ENCODE measurements around the gene AP3B1. TPM values are rescaled to one million over a fixed set of nuclear protein-coding genes. Genes with fewer than 3 reads are reported as not detected.

AP3B1 gene
- total RNA-seq, 2 experiments from 2014 or later: 32.5 to 39.5 TPM

DNA sequence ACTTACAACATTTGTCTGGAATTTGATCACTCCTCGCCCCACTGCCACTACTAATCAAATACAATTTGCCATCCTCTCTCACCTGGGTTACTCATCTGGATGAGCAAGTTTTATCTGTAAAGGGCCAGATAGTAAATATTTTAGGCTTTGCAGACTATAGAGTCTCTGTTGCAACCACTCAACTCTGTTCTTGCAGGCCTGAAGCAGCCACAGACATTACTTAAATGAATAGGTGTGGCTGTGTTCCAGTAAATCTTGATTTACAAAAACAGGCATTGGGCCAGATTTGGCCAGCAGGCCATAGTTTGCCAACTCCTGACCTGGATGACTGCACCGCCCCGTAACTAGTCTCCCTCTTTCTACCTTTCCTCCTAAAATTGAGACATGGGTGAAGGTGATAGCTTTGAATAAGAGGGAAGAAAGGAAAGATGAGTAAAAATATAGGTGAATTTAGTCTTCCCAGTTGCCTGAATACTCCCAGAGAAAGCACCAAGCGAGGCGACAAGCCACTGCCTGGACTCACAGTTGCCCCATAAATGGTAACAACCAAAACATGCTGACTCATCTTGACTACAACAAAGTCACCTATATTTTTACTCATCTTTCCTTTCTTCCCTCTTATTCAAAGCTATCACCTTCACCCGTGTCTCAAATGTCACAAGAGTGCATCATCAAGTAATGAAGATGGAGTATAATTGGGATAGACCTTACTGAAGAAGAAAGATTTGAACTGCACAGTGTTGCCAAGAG lies 33.4 kb upstream of the AP3B1 start:
- Histone ChIP-seq H4K20me1 (ENCODE audit: insufficient read depth, low read length) (no peaks in the 10 kb centered on the region), H2AFZ (ENCODE audit: low read length) (no peak overlapping the region), H3K36me3 (ENCODE audit: insufficient read depth, low read length) (no peaks in the 10 kb centered on the region), H3K4me2 (ENCODE audit: low read length) (no peak overlapping the region), H3K9me2 (ENCODE audit: insufficient read depth, low read length) (no peaks in the 10 kb centered on the region), H3K9me3 (ENCODE audit: low read length) (no peaks in the 10 kb centered on the region), H3K27ac (ENCODE audit: low read depth, low read length, poor library complexity, severe bottlenecking) (no peak overlapping the region), H3K4me3 (ENCODE audit: low read depth, low read length, poor library complexity, severe bottlenecking) (no peak overlapping the region), H3K4me1 (ENCODE audit: insufficient read depth, low read length, poor library complexity, severe bottlenecking) (no peaks in the 10 kb centered on the region), H3K79me2 (ENCODE audit: insufficient read depth, low read depth, low read length) (no peaks in the 10 kb centered on the region)
- ChIA-PET POLR2A (no interaction called here), CTCF (ENCODE audit: unreplicated experiment) (no interaction called here)
- TF ChIP-seq, protein P1, sequence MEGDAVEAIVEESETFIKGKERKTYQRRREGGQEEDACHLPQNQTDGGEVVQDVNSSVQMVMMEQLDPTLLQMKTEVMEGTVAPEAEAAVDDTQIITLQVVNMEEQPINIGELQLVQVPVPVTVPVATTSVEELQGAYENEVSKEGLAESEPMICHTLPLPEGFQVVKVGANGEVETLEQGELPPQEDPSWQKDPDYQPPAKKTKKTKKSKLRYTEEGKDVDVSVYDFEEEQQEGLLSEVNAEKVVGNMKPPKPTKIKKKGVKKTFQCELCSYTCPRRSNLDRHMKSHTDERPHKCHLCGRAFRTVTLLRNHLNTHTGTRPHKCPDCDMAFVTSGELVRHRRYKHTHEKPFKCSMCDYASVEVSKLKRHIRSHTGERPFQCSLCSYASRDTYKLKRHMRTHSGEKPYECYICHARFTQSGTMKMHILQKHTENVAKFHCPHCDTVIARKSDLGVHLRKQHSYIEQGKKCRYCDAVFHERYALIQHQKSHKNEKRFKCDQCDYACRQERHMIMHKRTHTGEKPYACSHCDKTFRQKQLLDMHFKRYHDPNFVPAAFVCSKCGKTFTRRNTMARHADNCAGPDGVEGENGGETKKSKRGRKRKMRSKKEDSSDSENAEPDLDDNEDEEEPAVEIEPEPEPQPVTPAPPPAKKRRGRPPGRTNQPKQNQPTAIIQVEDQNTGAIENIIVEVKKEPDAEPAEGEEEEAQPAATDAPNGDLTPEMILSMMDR (conservative IDR thresholded peaks at IDR 0.05; ENCODE audit: low read length): no peak
- no peak for TF ChIP-seq EZH2phosphoT487 (IDR thresholded peaks at IDR 0.05; ENCODE audit: borderline replicate concordance, low read depth, low read length)
- intact Hi-C loops (cut with micrococcal nuclease; ENCODE audit: unreplicated experiment): no loop called here
- BruUV-seq (replicated peaks): no TSS peak
- DNase-seq (ENCODE audit: low spot score): no peak

DNA sequence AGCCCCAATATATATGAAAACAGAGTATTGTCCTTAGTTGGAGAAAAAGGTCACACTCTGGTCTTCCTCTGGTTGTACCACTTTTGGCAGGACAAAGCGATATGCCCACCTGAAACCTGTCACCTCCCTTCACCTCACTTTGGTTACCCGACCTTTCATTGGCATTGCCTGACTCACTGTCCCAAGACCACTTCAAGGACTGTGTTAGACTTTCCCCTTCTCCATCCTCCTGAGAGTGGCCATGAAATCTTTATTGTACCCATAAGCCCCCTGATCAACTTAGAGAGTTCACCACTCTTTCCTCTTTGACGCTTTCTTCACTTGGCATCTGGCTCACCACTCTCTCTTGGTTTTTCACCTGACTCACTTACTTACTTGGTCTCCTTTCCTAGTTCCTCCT lies 32.4 kb upstream of the AP3B1 start:
- Histone ChIP-seq H4K20me1 (ENCODE audit: insufficient read depth, low read length) (no peaks in the 10 kb centered on the region), H3K36me3 (ENCODE audit: insufficient read depth, low read length) (no peaks in the 10 kb centered on the region), H3K4me1 (ENCODE audit: insufficient read depth, low read length, poor library complexity, severe bottlenecking) (no peaks in the 10 kb centered on the region), H3K9me3 (ENCODE audit: low read length) (no peaks in the 10 kb centered on the region), H3K79me2 (ENCODE audit: insufficient read depth, low read depth, low read length) (no peaks in the 10 kb centered on the region), H3K4me3 (ENCODE audit: low read depth, low read length, poor library complexity, severe bottlenecking) (no peak overlapping the region), H3K4me2 (ENCODE audit: low read length) (no peak overlapping the region), H3K9me2 (ENCODE audit: insufficient read depth, low read length) (no peaks in the 10 kb centered on the region), H3K27ac (ENCODE audit: low read depth, low read length, poor library complexity, severe bottlenecking) (no peak overlapping the region), H2AFZ (ENCODE audit: low read length) (no peak overlapping the region)
- intact Hi-C loops (cut with micrococcal nuclease; ENCODE audit: unreplicated experiment): no loop called here
- ChIA-PET CTCF (ENCODE audit: unreplicated experiment) (no interaction called here), POLR2A (no interaction called here)
- DNase-seq (ENCODE audit: low spot score): no peak
- BruUV-seq (replicated peaks): no TSS peak
- TF ChIP-seq, protein P1 (conservative IDR thresholded peaks at IDR 0.05; ENCODE audit: low read length): no peak
- TF ChIP-seq EZH2phosphoT487 (IDR thresholded peaks at IDR 0.05; ENCODE audit: borderline replicate concordance, low read depth, low read length): no peak

DNA sequence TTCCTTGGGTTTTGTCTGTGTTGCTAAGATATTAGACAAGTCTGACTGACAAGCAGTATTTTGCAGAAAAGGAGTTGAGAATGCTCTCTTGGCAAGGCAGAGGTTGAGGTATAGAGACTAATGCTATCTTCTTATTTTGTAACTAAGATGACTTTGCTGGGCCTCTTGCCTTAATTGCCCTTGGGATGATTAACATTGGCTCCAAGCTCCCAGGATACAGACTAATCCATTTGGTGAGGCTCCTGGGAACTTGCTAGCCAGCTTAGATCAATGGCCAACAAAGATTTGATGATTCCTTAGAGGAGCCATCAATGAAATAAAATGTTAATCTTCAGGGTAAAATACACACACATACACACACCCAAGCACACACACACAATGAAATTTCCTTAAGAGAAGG lies 28.7 kb upstream of the AP3B1 start:
- H3K4me2 ChIP-seq (ENCODE audit: low read length): no peak overlapping the region
- no peak for DNase-seq (ENCODE audit: low spot score)
- H2AFZ ChIP-seq (ENCODE audit: low read length): no peak overlapping the region
- H3K79me2 ChIP-seq (ENCODE audit: insufficient read depth, low read depth, low read length): no peaks in the 10 kb centered on the region
- intact Hi-C loops (cut with micrococcal nuclease; ENCODE audit: unreplicated experiment): no loop called here
- POLR2A ChIA-PET: no interaction called here
- no peaks in the 10 kb centered on the region for H3K9me3 ChIP-seq (ENCODE audit: low read length)
- CTCF ChIA-PET (ENCODE audit: unreplicated experiment): no interaction called here
- no peaks in the 10 kb centered on the region for H3K36me3 ChIP-seq (ENCODE audit: insufficient read depth, low read length)
- H3K9me2 ChIP-seq (ENCODE audit: insufficient read depth, low read length): no peaks in the 10 kb centered on the region
- no TSS peak for BruUV-seq (replicated peaks)
- no peaks in the 10 kb centered on the region for H3K4me1 ChIP-seq (ENCODE audit: insufficient read depth, low read length, poor library complexity, severe bottlenecking)
- H3K27ac ChIP-seq (ENCODE audit: low read depth, low read length, poor library complexity, severe bottlenecking): no peak overlapping the region
- H4K20me1 ChIP-seq (ENCODE audit: insufficient read depth, low read length): no peaks in the 10 kb centered on the region
- TF ChIP-seq, protein P1 (conservative IDR thresholded peaks at IDR 0.05; ENCODE audit: low read length): no peak
- TF ChIP-seq EZH2phosphoT487 (IDR thresholded peaks at IDR 0.05; ENCODE audit: borderline replicate concordance, low read depth, low read length): no peak
- no peak overlapping the region for H3K4me3 ChIP-seq (ENCODE audit: low read depth, low read length, poor library complexity, severe bottlenecking)

Measured in OCI-LY7 (cell line).